Measurements from ENCODE around the gene WDR53.
A peak's percentile ranks its signal among the peaks of the same experiment; 100 is the strongest.
"Not testable (repeated sequence)": the region's sequence is repeated elsewhere in the genome, so short reads cannot be mapped to it uniquely, and the experiment has no call there.

Gene WDR53

DNA sequence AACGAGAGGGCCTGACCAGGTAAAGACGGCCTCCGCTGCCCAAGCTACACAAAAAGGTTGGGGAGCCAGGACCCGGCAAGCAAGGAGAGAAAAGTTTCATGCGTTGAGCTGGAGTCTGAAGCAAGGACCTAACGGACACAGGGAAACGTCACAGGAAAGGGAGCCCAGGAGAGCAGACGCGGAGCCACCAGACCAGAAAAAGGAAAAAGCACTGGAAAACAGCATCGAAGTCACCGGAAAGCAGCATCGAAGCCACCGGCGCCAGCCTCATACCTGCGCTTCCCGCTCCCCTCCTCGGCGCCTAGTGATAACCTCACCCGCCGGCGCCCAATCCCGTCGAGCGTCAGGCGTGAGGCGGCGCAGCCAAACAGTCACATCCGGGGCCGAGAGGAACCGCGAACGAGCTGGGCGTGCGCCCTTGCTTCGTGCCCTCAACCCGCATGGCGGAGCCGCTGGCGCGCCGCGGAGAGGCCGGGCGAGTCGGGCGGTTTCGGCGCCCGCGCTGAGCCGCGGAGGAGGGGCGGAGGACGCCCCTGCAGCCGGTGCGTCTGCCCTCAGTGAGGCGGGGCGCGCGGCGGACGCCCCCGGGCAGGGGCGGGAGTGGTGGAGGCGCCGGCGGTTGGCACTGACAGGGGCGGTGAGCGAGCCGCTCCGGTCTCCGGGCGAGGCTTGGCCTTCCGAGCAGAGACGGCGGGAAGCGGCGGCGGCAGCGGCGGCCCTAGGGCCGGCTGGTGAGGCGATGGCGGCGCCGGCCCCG is at the start of gene WDR53, which contains the start of gene FBXO45:
Gene WDR53, minus strand, starts transcription at position 309 of the 757 bp plus-strand sequence. CDS start 7,079 bp downstream, outside the sequence.
Gene FBXO45, plus strand, starts transcription at position 415 of the 757 bp plus-strand sequence. Its CDS starts 325 bp downstream, at position 740.
- peak; percentile 95 for DNase-seq (ENCODE audit: low spot score)

- no peak for DNase-seq (ENCODE audit: low spot score)
Measured at GRCh38 chr3:196617256-196617655, 48.9 kb upstream of the WDR53 start.

DNA sequence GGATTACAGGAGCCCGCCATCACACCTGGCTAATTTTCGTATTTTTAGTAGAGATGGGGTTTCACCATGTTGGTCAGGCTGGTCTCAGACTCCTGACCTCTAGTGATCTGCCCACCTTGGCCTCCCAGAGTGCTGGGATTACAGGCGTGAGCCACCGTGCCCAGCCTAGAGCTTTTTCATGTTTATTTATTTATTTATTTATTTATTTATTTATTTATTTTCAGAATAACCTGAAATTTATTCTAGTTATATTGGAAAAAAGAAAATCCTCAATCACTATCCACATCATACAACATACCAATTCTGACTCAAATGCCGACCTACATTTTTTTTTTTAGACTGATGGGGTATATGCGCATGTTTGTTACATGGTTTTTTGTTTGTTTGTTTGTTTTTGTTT is 46.9 kb upstream of the WDR53 start:
- DNase-seq (ENCODE audit: low spot score) = not testable (repeated sequence)

DNA sequence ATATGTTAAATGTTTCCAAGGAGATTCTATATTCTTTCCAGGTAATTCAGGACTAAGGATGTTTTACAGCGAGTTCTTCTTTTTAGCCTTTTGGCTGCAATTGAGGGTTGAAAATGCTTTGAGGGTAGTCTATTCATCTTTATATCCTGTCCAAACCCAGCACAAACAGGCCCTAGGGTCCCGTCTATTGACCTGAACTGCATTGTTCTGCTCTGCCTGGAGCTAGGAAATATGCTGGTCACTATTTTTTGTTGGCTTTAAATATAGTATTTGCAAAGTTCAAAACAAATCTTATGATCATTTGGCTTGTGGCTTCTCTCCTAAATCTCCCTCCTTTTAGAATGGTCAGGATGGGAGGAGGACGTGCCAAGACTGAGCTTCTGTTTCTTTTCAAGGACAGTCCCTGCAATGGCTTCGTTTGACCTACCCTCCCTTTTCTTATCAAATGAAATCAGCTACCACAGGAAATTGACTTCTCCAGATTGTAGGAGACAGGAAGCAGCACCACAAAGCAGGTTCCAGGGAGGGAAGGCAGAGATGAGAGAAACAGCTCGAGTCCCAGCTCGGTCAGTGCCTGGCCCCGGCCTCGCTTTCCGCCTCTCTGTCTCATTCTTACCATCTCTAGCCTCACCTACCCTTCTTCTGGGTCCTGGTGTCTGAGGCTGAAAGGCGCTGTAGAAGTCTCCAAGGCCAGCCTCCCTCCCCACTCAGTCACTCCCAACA is 43.6 kb upstream of the WDR53 start:
- DNase-seq (ENCODE audit: low spot score) = no peak

- no peak for DNase-seq (ENCODE audit: low spot score)
Measured at GRCh38 chr3:196609805-196610515, 41.6 kb upstream of the WDR53 start.

DNA sequence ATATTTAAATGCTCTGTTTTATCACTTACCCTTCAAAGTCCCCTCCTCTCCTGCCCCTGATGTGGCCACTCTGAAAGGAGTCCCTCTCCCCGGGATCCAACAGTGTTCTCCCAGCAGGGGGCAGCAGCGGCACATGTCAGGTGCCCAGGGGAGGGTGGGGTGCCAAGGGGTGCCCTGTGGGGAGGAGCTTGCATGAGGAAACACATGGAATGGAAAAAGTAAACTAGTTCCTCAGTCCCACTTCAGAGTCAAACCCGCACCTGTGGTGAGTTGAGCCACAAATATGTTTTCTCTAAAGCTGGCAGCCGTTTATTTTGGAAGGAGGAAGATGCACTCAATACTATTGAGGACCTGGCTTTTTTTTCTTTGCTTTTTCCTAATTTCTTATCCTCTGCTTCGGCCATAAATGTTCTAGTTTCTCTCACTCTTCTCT is 41.0 kb upstream of the WDR53 start:
- peak; percentile 86 for DNase-seq (ENCODE audit: low spot score)

DNA sequence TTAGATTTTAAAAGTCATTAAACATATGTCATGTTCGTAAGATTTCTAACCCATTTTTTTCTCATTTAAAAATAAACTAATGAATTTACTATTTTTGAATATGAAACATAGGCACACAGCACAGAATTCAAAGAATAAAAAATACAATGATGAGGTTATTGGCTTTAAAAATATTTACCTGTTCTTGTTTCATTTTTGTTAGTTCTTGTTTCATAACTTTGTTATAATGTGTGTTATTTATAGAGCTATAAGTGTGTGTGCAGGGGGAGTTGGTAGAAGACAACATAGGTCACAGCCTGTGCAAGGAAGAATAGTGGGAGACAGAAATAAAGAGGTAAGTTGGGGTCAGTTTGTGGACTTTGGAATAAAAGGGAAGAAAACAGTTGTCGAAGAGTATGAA is 40.3 kb upstream of the WDR53 start:
- no peak for DNase-seq (ENCODE audit: low spot score)

GRCh38 chr3:196604548-196604947 is 36.2 kb upstream of the WDR53 start:
- DNase-seq (ENCODE audit: low spot score) = no peak

DNA sequence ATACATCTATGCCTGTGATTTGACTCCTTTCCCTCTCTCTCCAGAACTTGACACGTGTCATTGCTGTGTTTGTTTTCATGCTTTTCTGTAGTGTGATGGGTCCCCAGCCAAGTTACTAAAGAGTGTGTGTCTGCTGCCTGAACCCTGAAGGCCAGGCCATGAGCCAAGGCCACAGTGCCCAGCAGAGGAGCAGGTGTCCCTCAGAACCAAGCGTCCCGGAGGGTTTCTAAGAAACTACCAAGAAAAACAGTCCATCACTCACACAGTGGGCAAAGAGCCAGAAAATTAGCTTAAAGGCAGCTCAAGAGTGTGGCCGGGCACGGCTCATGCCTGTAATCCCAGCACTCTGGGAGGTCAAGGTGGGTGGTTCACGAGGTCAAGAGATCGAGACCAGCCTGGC is 35.3 kb upstream of the WDR53 start:
- DNase-seq (ENCODE audit: low spot score) = no peak

DNA sequence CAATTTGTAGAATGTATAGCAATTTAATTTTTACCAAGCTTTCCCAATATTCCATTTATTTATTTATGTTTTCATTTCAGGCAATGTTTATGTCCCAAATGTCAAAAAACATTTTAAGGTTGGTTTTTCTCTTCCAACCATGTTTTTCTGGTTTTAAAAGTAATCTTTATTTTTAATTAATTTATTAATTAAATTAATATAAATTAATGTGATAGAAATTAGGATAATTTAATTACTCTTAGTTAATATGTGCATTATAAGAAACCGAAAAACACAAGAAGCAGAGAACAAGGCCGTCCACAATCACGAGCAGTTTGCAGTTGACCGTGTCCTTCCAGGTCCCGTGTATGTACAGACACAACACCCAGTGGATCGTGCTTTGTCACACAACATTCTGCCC is 34.3 kb upstream of the WDR53 start:
- no peak for DNase-seq (ENCODE audit: low spot score)

DNA sequence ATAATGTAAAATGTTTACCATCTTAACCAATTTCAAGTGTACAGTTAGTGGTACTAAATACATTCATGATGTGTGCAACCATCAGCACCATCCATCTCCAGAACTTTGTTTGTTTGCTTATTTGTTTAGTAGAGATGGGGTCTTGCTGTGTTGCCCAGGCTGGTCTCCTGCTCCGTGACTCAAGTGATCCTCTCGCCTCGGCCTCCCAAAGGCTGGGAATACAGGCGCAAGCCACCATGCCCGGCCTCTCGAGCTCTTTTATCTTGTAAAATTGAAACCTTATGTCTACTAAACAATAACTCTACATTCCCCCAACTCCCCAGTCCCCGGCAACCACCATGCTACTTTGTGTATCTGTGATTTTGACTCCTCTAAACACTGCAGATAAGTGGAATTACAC is 32.0 kb upstream of the WDR53 start:
- DNase-seq (ENCODE audit: low spot score) = no peak

- DNase-seq (ENCODE audit: low spot score) = no peak
Measured at GRCh38 chr3:196599734-196600128, 31.4 kb upstream of the WDR53 start.

DNA sequence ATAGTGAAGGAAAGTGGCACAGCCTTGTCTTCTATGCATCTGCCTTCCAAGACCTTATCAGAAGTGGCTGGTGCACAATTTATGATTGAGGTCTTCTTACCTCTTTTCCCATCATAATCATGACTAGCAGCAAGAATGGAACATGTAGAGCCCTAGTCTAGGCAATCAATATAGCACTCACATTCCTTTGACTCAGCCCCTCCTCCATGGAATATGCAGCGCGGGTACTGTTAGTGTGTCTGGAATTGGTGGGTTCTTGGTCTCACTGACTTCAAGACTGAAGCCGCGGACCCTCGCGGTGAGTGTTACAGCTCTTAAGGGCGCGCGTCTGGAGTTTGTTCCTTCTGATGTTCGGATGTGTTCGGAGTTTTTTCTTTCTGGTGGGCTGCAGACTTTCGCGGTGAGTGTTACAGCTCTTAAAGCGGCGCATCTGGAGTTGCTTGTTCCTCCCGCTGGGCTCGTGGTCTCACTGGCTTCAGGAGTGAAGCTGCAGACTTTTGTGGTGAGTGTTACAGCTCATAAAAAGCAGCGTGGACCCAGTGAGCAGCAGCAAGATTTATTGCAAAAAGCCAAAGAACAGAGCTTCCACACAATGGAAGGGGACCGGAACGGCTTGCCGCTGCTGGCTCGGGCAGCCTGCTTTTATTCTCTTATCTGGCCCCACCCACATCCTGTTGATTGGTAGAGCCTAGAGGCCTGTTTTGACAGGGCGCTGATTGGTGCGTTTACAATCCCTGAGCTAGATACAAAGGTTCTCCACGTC is 29.8 kb upstream of the WDR53 start:
- DNase-seq (ENCODE audit: low spot score) = not testable (repeated sequence)

DNA sequence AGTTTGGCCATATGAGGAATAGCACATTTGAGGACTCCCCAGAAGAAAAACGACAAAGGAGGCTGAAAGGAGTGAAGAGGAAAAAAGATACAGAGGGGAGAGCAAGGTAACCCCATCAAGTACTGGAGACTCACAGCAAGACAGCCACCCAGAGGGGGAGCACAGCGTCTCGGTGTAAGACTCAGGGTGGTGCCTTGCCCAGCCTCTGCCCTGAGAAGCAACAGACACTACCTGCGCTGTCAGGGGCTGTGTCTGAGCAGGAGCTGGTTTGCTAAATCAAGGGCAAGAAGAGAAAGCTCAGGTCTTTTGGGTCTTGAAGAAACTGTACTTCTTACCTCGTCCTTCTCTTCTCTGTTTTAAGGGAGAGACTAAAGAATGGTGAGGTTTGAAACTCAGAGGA is 28.0 kb upstream of the WDR53 start:
- no peak for DNase-seq (ENCODE audit: low spot score)

- DNase-seq (ENCODE audit: low spot score) = no peak
Measured at GRCh38 chr3:196590279-196590678, 21.9 kb upstream of the WDR53 start.

DNA sequence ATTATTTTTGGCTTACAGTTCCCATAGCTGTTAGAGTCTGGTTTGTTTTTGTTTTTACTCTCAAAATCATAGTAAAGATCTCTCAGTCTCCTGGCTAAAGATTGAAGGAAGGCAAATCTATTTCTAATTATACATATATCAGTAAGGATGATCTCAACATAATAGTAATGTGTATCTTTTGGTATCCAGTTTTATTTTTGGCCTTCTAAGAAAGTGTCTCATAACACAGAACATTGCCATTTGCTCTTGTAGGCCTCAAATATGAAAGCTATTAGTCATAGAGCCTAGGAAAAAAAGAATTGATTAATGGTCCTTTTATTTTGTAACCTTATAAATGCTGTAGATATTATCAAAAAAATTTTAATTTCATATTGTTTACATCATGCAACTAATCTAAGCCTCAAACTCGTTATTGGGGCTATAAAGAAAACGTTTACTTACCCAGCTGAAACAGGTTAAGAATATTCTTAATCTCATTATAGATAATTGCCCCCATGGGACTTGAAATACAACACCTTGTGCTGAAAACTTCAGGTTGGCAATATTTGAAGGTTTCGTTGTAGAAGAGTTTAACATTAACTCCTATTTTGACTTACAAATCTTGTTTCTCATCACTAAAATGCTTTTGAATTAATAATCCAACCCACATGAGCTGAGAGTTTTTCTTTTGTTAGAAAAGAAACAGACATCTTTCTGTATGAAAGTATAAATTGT is 16.8 kb upstream of the WDR53 start:
- no peak for DNase-seq (ENCODE audit: low spot score)

DNA sequence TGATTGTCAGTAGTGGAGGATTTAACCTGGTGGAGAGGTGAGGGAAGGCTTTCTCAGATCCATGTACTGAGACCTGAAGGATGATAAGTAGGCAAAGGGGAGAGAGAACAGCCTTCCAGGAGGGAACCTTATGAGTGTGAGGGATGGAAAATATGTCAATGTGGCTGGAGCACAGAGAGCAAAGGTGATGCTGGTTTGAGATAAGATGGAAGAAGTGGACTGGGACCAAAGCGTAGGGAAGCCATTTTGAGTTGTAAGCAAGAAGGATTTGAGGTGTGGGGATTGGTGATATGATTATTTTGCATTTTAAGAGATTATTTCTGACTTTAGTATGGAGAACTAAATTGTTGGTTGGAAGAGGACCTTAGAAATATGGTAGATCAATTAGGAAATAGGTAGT is 4.0 kb upstream of the WDR53 start:
- no peak for DNase-seq (ENCODE audit: low spot score)

DNA sequence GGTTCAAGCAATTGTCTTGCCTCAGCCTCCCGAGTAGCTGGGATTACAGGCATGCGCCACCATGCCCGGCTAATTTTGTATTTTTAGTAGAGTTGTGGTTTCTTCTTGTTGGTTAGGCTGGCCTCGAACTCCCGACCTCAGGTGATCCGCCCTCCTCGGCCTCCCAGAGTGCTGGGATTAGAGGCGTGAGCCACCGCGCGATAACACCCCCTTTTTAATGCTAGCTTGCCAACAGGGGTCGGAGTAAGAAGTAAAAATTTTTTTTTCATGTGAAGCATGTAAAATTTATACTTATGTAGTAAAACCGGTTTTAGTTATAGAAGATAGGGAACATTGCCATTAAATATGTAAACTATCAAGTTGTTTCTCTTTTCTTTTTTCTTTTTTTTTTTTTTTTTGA is 2.0 kb upstream of the WDR53 start:
- not testable (repeated sequence) for DNase-seq (ENCODE audit: low spot score)

DNA sequence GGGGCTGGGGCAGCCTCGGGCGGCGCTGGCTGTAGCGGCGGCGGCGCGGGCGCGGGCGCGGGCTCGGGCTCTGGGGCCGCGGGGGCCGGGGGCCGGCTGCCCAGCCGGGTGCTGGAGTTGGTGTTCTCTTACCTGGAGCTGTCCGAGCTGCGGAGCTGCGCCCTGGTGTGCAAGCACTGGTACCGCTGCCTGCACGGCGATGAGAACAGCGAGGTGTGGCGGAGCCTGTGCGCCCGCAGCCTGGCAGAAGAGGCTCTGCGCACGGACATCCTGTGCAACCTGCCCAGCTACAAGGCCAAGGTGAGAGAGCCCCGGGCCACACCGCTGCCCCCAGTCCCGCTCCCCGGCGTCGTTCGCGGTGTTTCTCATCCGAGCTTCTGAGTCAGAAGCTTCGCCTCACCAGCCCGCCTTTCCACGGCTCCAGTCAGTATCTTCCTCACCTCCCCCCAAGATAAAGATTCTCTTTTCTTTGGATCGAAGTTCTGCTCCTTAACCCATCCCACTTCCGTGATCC is 706 bp upstream of the WDR53 start:
- peak; percentile 50 for DNase-seq (ENCODE audit: low spot score)

- DNase-seq (ENCODE audit: low spot score) = no peak
Measured at GRCh38 chr3:196563721-196564225, 4.6 kb downstream of the WDR53 start.

DNA sequence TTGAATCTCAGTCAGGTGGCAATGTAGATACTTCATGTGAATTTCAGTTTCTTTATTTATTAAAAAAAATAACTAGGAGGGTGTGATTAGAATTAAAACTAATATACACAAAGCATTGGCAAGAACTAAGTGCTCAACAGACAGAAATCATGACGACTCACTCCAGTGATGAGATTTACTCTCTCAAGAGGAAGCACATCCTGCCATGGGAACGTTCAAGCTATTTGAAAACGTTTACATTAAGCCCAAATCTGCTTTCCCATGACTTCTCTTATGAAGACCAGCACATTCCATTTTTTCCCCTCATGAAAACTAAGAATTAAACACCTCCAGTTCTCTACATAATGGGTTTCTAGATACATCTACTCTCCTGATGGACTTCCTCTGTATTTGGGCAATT is 8.5 kb downstream of the WDR53 start:
- DNase-seq (ENCODE audit: low spot score) = no peak

Measured in hepatic stellate cell (primary cell).